ENCODE data around the gene GASK1B. TPM values are rescaled to one million over a fixed set of nuclear protein-coding genes. Genes with fewer than 3 reads are reported as not detected.

Gene GASK1B
- total and polyA plus RNA-seq, 2 of the 13 experiments (the other 11 are each of a cell fraction or from before 2014, with no cell fraction given), result 29.1 to 40.4 TPM

- TF ChIP-seq, protein P1, sequence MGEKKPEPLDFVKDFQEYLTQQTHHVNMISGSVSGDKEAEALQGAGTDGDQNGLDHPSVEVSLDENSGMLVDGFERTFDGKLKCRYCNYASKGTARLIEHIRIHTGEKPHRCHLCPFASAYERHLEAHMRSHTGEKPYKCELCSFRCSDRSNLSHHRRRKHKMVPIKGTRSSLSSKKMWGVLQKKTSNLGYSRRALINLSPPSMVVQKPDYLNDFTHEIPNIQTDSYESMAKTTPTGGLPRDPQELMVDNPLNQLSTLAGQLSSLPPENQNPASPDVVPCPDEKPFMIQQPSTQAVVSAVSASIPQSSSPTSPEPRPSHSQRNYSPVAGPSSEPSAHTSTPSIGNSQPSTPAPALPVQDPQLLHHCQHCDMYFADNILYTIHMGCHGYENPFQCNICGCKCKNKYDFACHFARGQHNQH (CRISPR knock-in tag; IDR thresholded peaks at IDR 0.05), result no peak
- TF ChIP-seq ZNF83 (CRISPR knock-in tag; IDR thresholded peaks at IDR 0.05; ENCODE audit: borderline replicate concordance), result 0 out of 2 replicates have a peak, but pooled peaks have one; percentile 64
- no peak for TF ChIP-seq CREBL2 (CRISPR knock-in tag; IDR thresholded peaks at IDR 0.05; ENCODE audit: borderline replicate concordance)
- TF ChIP-seq MED1 (CRISPR knock-in tag; IDR thresholded peaks at IDR 0.05), result peak; percentile 30; the same call in 1 of the 2 replicates
- TF ChIP-seq HNF1B (CRISPR knock-in tag; IDR thresholded peaks at IDR 0.05), result peak; percentile 24; the same call in 1 of the 2 replicates
- no peak; the same call in 1 of the 2 replicates for TF ChIP-seq DMAP1 (CRISPR knock-in tag; IDR thresholded peaks at IDR 0.05)
- no peak for TF ChIP-seq IKZF4 (CRISPR knock-in tag; IDR thresholded peaks at IDR 0.05; ENCODE audit: borderline replicate concordance, low read depth, not compliant biosample characterization)
- TF ChIP-seq, protein P2, sequence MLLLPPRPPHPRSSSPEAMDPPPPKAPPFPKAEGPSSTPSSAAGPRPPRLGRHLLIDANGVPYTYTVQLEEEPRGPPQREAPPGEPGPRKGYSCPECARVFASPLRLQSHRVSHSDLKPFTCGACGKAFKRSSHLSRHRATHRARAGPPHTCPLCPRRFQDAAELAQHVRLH (CRISPR knock-in tag; IDR thresholded peaks at IDR 0.05; ENCODE audit: borderline replicate concordance, low read depth), result peak; percentile 35; the same call in 1 of the 2 replicates
- TF ChIP-seq SYNCRIP (IDR thresholded peaks at IDR 0.05; ENCODE audit: insufficient read depth, low read depth, low read length), result no peak
- TF ChIP-seq WIZ (CRISPR knock-in tag; IDR thresholded peaks at IDR 0.05), result no peak
- TF ChIP-seq PRMT3 (CRISPR knock-in tag; IDR thresholded peaks at IDR 0.05; ENCODE audit: borderline replicate concordance, low read depth), result no peak
- no peak for TF ChIP-seq CREM (IDR thresholded peaks at IDR 0.05)
- TF ChIP-seq CREM (CRISPR knock-in tag; IDR thresholded peaks at IDR 0.05), result no peak
- no peak for TF ChIP-seq ZNF20 (CRISPR knock-in tag; IDR thresholded peaks at IDR 0.05)
- TF ChIP-seq ZNF776 (CRISPR knock-in tag; IDR thresholded peaks at IDR 0.05), result peak; percentile 62; the same call in 1 of the 2 replicates
- TF ChIP-seq ZNF615 (CRISPR knock-in tag; IDR thresholded peaks at IDR 0.05; ENCODE audit: borderline replicate concordance), result no peak
- TF ChIP-seq ZNF75D (CRISPR knock-in tag; IDR thresholded peaks at IDR 0.05; ENCODE audit: borderline replicate concordance), result no peak
- TF ChIP-seq, protein P3, sequence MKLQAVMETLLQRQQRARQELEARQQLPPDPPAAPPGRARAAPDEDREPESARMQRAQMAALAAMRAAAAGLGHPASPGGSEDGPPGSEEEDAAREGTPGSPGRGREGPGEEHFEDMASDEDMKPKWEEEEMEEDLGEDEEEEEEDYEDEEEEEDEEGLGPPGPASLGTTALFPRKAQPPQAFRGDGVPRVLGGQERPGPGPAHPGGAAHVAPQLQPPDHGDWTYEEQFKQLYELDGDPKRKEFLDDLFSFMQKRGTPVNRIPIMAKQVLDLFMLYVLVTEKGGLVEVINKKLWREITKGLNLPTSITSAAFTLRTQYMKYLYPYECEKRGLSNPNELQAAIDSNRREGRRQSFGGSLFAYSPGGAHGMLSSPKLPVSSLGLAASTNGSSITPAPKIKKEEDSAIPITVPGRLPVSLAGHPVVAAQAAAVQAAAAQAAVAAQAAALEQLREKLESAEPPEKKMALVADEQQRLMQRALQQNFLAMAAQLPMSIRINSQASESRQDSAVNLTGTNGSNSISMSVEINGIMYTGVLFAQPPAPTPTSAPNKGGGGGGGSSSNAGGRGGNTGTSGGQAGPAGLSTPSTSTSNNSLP (IDR thresholded peaks at IDR 0.05; ENCODE audit: low read depth, low read length), result no peak
- TF ChIP-seq TGIF2 (CRISPR knock-in tag; IDR thresholded peaks at IDR 0.05), result peak; percentile 21; the same call in 1 of the 2 replicates
- TF ChIP-seq RNF219 (CRISPR knock-in tag; IDR thresholded peaks at IDR 0.05), result no peak
These were observed 1.9 kb downstream of the GASK1B start (continued) for GRCh38 chr4:158170691-158171561.
